ENCODE data around the gene IL6. TPM values are rescaled to one million over a fixed set of nuclear protein-coding genes. Genes with fewer than 3 reads are reported as not detected.
A peak's percentile ranks its signal among the peaks of the same experiment; 100 is the strongest.

The IL6 gene
- total and polyA plus RNA-seq, 10 donors, result 1.8 to 11.8 (median 4.1) TPM

DNA sequence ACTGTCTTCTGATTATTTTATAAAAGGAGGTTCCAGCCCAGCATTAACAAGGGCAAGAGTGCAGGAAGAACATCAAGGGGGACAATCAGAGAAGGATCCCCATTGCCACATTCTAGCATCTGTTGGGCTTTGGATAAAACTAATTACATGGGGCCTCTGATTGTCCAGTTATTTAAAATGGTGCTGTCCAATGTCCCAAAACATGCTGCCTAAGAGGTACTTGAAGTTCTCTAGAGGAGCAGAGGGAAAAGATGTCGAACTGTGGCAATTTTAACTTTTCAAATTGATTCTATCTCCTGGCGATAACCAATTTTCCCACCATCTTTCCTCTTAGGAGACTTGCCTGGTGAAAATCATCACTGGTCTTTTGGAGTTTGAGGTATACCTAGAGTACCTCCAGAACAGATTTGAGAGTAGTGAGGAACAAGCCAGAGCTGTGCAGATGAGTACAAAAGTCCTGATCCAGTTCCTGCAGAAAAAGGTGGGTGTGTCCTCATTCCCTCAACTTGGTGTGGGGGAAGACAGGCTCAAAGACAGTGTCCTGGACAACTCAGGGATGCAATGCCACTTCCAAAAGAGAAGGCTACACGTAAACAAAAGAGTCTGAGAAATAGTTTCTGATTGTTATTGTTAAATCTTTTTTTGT is 2.3 kb downstream of the IL6 start:
- TF ChIP-seq POLR2A (IDR thresholded peaks at IDR 0.05) (no peak), POLR2AphosphoS5 (IDR thresholded peaks at IDR 0.05) (no peak)
- TF ChIP-seq, protein P1, sequence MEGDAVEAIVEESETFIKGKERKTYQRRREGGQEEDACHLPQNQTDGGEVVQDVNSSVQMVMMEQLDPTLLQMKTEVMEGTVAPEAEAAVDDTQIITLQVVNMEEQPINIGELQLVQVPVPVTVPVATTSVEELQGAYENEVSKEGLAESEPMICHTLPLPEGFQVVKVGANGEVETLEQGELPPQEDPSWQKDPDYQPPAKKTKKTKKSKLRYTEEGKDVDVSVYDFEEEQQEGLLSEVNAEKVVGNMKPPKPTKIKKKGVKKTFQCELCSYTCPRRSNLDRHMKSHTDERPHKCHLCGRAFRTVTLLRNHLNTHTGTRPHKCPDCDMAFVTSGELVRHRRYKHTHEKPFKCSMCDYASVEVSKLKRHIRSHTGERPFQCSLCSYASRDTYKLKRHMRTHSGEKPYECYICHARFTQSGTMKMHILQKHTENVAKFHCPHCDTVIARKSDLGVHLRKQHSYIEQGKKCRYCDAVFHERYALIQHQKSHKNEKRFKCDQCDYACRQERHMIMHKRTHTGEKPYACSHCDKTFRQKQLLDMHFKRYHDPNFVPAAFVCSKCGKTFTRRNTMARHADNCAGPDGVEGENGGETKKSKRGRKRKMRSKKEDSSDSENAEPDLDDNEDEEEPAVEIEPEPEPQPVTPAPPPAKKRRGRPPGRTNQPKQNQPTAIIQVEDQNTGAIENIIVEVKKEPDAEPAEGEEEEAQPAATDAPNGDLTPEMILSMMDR (IDR thresholded peaks at IDR 0.05 in 8 of 11, conservative IDR thresholded peaks at IDR 0.05 in 3 of 11), result no peak
- H3K27me3 ChIP-seq (replicated peaks in 1 of 7), result peaks cover 0 to 25% (median 3%) of the 10 kb centered on the region in 7 donors
- intact Hi-C loops (cut with DNase I; ENCODE audit: low total_unique reads), result loop anchor here (5.0 kb wide), 2 partner anchors 72 to 172 kb away; no protein-coding TSS in a partner anchor
- WGBS, 5 donors, result 86 to 95% (median 92%) methylated on average over 3 of the region's 3 CpGs
- peaks cover 12 to 72% (median 43%) of the 10 kb centered on the region in 6 donors for H3K4me1 ChIP-seq
- peak overlapping the region in 1 of 8 donors; percentile 89 for H3K27ac ChIP-seq
- no peaks in the 10 kb centered on the region for H3K36me3 ChIP-seq
- no peak for DNase-seq
- H3K9me3 ChIP-seq, result no peaks in the 10 kb centered on the region
- H3K4me3 ChIP-seq, result no peak overlapping the region

DNA sequence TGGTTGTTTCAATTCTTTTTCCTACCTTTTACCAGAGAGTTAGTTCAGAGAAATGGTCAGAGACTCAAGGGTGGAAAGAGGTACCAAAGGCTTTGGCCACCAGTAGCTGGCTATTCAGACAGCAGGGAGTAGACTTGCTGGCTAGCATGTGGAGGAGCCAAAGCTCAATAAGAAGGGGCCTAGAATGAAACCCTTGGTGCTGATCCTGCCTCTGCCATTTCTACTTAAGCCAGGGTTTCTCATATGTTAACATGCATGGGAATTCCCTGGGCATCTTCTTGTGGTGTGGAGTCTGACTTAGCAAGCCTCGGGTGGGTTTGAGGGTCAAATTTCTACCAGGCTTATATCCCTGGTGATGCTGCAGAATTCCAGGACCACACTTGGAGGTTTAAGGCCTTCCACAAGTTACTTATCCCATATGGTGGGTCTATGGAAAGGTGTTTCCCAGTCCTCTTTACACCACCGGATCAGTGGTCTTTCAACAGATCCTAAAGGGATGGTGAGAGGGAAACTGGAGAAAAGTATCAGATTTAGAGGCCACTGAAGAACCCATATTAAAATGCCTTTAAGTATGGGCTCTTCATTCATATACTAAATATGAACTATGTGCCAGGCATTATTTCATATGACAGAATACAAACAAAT is 3.2 kb downstream of the IL6 start:
- H3K4me1 ChIP-seq, result peaks cover 12 to 63% (median 34%) of the 10 kb centered on the region in 6 donors
- H3K36me3 ChIP-seq, result no peaks in the 10 kb centered on the region
- H3K27ac ChIP-seq, result no peak overlapping the region
- intact Hi-C loops (cut with DNase I; ENCODE audit: low total_unique reads), result no loop called here
- no peak for DNase-seq
- no peak overlapping the region for H3K4me3 ChIP-seq
- TF ChIP-seq, protein P1 (IDR thresholded peaks at IDR 0.05 in 8 of 11, conservative IDR thresholded peaks at IDR 0.05 in 3 of 11), result no peak
- TF ChIP-seq POLR2A (IDR thresholded peaks at IDR 0.05), result no peak
- TF ChIP-seq POLR2AphosphoS5 (IDR thresholded peaks at IDR 0.05), result no peak
- H3K27me3 ChIP-seq (replicated peaks in 1 of 7), result peaks cover 0 to 25% (median 3%) of the 10 kb centered on the region in 7 donors
- WGBS, 5 donors, result 30 to 81% (median 48%) methylated on average over 2 of the region's 2 CpGs
- no peaks in the 10 kb centered on the region for H3K9me3 ChIP-seq

DNA sequence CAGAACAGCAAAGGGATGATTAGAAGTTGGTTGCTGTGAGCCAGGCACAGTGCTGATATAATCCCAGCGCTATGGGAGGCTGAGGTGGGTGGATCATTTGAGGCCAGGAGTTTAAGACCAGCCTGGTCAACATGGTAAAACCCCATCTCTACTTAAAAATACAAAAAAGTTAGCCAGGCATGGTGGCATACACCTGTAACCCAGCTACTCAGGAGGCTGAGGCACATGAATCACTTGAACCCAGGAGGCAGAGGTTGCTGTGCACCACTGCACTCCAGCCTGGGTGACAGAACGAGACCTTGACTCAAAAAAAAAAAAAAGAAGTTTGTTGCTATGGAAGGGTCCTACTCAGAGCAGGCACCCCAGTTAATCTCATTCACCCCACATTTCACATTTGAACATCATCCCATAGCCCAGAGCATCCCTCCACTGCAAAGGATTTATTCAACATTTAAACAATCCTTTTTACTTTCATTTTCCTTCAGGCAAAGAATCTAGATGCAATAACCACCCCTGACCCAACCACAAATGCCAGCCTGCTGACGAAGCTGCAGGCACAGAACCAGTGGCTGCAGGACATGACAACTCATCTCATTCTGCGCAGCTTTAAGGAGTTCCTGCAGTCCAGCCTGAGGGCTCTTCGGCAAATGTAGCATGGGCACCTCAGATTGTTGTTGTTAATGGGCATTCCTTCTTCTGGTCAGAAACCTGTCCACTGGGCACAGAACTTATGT is 4.1 kb downstream of the IL6 start:
- no peak for TF ChIP-seq POLR2AphosphoS5 (IDR thresholded peaks at IDR 0.05)
- H3K27ac ChIP-seq, result peak overlapping the region in 2 of 8 donors; percentile 18 to 50
- peaks cover 0 to 23% (median 3%) of the 10 kb centered on the region in 7 donors for H3K27me3 ChIP-seq (replicated peaks in 1 of 7)
- H3K36me3 ChIP-seq, result no peaks in the 10 kb centered on the region
- intact Hi-C loops (cut with DNase I; ENCODE audit: low total_unique reads), result no loop called here
- H3K4me3 ChIP-seq, result no peak overlapping the region
- H3K4me1 ChIP-seq, result peaks cover 4 to 54% (median 25%) of the 10 kb centered on the region in 6 donors
- peaks cover 0 to 2% (median 0%) of the 10 kb centered on the region in 8 donors for H3K9me3 ChIP-seq
- DNase-seq, result no peak
- 51 to 67% (median 66%) methylated on average over 5 of the region's 5 CpGs for WGBS, 5 donors

DNA sequence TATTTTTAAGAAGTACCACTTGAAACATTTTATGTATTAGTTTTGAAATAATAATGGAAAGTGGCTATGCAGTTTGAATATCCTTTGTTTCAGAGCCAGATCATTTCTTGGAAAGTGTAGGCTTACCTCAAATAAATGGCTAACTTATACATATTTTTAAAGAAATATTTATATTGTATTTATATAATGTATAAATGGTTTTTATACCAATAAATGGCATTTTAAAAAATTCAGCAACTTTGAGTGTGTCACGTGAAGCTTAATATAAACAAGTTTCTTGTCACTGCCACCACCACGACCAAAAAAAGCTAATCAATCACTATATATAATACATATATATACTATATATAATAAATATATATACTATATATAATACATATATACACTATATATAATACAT is 4.8 kb downstream of the IL6 start:
- WGBS, 5 donors, result 83 to 97% (median 89%) methylated on average over 2 of the region's 2 CpGs
- DNase-seq, result no peak
- peaks cover 0 to 18% (median 3%) of the 10 kb centered on the region in 7 donors for H3K27me3 ChIP-seq (replicated peaks in 1 of 7)
- no peak overlapping the region for H3K4me3 ChIP-seq
- H3K27ac ChIP-seq, result no peak overlapping the region
- intact Hi-C loops (cut with DNase I; ENCODE audit: low total_unique reads), result no loop called here
- peaks cover under 1 to 47% (median 18%) of the 10 kb centered on the region in 6 donors for H3K4me1 ChIP-seq
- TF ChIP-seq, protein P1 (IDR thresholded peaks at IDR 0.05 in 8 of 11, conservative IDR thresholded peaks at IDR 0.05 in 3 of 11), result no peak
- TF ChIP-seq POLR2A (IDR thresholded peaks at IDR 0.05), result no peak
- no peak for TF ChIP-seq POLR2AphosphoS5 (IDR thresholded peaks at IDR 0.05)
- H3K36me3 ChIP-seq, result no peaks in the 10 kb centered on the region
- peaks cover 0 to 9% (median 2%) of the 10 kb centered on the region in 8 donors for H3K9me3 ChIP-seq

Data from spleen (tissue), 11 donors.